ENCODE measurements around the gene KAT6B.
A peak's percentile ranks its signal among the peaks of the same experiment; 100 is the strongest.
"Not testable (repeated sequence)": the region's sequence is repeated elsewhere in the genome, so short reads cannot be mapped to it uniquely, and the experiment has no call there.

The KAT6B gene

GRCh38 chr10:74862625-74863024, 36.2 kb downstream of the KAT6B start:
- DNase-seq: no peak

GRCh38 chr10:74863551-74863950, 37.2 kb downstream of the KAT6B start:
- no peak for DNase-seq

- DNase-seq: no peak
Observed at GRCh38 chr10:74867351-74867750, 41.0 kb downstream of the KAT6B start.

- no peak for DNase-seq
Observed at GRCh38 chr10:74868392-74868977, 42.1 kb downstream of the KAT6B start.

- DNase-seq: no peak
Observed at GRCh38 chr10:74869635-74870034, 43.2 kb downstream of the KAT6B start.

- no peak for DNase-seq
Observed at GRCh38 chr10:74870191-74870590, 43.8 kb downstream of the KAT6B start.

- no peak for DNase-seq
Observed at GRCh38 chr10:74871595-74872382, 45.4 kb downstream of the KAT6B start.

- no peak for DNase-seq
Observed at GRCh38 chr10:74873803-74874454, 47.5 kb downstream of the KAT6B start.

GRCh38 chr10:74874649-74875048, 48.2 kb downstream of the KAT6B start:
- DNase-seq: no peak

GRCh38 chr10:74875068-74875467, 48.7 kb downstream of the KAT6B start:
- DNase-seq: no peak

- DNase-seq: peak in 2 of 3 experiments; percentile 1 to 58
Observed at GRCh38 chr10:74875966-74876365, 49.6 kb downstream of the KAT6B start.

- DNase-seq: not testable (repeated sequence)
Observed at GRCh38 chr10:74877054-74877453, 50.7 kb downstream of the KAT6B start.

GRCh38 chr10:74877898-74878297, 51.5 kb downstream of the KAT6B start:
- peak in 1 of 3 experiments; percentile 9 for DNase-seq

- DNase-seq: no peak
Observed at GRCh38 chr10:74880041-74880440, 53.6 kb downstream of the KAT6B start.

- no peak for DNase-seq
Observed at GRCh38 chr10:74881253-74881884, 55.0 kb downstream of the KAT6B start.

GRCh38 chr10:74882427-74882826, 56.0 kb downstream of the KAT6B start:
- no peak for DNase-seq

- DNase-seq: no peak
Observed at GRCh38 chr10:74882831-74883230, 56.4 kb downstream of the KAT6B start.

GRCh38 chr10:74883428-74883827, 57.0 kb downstream of the KAT6B start:
- DNase-seq: peak in 1 of 3 experiments; percentile 48

- no peak for DNase-seq
Observed at GRCh38 chr10:74887614-74888284, 61.3 kb downstream of the KAT6B start.

- DNase-seq: peak in 2 of 3 experiments; percentile 10 to 57
Observed at GRCh38 chr10:74888962-74889661, 62.7 kb downstream of the KAT6B start.

GRCh38 chr10:74889662-74889998, 63.2 kb downstream of the KAT6B start:
- DNase-seq: no peak

- no peak for DNase-seq
Observed at GRCh38 chr10:74890460-74890859, 64.1 kb downstream of the KAT6B start.

Measured in NCI-H1417 (cell line).